ENCODE results near the gene PIP4K2A.

- no peak for TF ChIP-seq POLR2A (IDR thresholded peaks at IDR 0.05)
- no peak for TF ChIP-seq CTCF (IDR thresholded peaks at IDR 0.05)
Observed at GRCh38 chr10:22552888-22553378, 161.4 kb downstream of the PIP4K2A start.
